A204.1 (cell line): ENCODE data around the gene PBX1.

Experiments
- FAIRE-seq: peaks from 2 replicates; lab custom pipeline; 2012; peaks lifted over from hg19 to GRCh38; lab: Jason Lieb, UNC

The PBX1 gene

DNA sequence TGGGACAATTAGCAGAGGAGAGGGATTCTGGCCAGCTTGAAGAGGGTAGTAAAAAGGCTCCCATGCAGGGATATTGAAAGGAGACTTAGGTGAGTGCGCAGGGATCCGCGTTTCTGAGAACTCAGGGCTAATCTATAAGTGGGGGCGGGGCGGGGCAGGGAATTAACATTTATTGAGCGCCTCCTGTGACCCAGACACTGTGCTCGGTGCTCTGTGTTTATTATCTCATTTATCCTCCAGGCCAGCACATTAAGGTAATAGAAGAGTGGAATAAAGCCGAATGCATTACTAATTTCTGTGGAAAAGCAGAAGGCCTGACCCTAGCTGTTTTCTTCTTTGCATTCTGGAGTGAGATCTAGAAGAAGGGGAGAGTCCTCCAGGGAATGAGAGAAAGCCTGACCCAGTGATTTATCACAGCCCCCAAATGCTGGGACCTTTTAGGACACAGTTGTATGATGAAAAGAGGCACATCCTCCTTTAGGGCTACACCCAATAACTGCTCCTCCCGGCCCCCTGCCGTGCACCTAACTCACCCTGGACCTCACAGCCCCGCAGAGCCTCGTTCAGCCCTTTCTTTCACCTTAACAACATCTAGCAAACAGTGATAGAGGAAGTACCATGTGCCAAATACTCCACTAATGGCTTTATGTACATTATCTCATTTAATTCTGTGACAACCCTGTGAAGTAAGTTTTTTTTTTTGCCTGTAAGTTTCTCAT lies 317.6 kb downstream of the PBX1 start:
- no peak for FAIRE-seq

DNA sequence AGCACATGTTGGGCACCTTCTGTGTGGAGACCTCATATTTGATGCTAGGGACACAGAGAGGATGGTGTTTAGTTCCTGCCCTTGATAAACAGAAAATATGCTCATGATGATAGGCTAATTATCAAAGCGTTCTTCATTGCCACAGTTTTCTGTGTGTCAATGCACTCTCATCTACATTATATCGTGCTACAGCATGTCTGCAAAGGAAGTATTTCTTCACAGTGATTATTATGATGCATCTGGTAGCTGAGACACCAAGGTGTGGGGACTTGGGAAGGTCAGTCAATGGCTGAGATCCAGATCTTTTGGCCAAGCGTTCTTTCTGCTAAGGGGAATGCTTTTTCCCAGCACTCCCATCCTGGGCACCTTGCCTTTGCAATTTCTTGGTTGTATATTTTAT lies 321.2 kb downstream of the PBX1 start:
- FAIRE-seq, result no peak

DNA sequence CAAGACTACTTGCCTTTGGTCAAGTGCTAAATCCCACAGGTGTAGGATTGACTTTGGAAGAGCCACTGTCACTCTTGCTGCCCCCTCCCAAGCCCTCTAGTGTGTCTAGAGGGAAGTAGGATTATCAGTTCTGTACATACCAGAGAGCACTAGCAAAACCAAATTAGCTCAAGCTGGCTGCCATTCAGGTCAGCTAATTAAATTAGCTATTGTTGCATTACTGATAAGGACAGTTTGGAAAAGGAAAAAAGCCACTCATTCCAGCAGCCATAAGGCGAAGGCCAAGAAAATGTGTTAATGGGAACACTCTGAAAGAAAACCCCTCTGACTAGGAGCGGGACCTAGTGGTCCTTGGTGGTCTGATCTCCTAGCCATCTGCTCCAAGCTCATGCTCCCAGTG lies 321.7 kb downstream of the PBX1 start:
- no peak for FAIRE-seq

DNA sequence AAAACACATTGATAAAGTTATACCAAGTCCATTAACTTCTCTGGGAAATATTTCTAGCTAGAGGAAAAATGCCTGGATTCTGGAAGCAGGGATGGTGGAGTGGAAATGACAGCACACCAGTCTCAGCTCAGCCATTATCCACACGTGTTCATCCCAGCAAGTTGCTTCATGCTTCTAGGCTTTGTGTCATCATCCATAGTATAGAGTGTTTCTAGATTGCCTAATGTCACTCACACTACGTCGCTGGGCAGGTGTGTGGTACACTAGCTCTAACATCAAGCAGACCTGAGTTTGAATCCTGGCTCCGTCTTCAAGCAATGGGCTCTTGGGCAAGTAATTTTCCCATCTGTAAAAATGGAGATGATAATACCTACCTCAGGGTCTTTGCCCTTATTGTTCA lies 326.3 kb downstream of the PBX1 start:
- FAIRE-seq, result no peak

DNA sequence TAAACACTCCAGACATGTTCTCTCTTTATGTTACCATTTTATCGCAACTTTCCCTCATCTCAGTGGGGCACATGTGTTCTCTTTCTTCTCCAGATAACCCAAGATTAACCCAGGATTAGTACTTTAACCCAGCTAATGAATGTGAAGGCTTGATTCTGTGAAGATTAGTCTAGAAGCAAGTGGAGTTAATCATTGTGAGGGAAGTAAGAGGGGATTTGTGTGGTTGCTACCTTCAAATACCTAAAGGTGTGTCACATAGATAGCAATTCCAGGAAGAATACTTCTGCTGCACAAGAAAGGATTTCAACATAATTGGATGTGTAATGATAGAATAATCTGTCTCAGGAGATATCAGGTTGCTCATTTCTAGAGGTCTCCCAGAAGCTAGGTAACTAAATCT lies 327.1 kb downstream of the PBX1 start:
- no peak for FAIRE-seq

DNA sequence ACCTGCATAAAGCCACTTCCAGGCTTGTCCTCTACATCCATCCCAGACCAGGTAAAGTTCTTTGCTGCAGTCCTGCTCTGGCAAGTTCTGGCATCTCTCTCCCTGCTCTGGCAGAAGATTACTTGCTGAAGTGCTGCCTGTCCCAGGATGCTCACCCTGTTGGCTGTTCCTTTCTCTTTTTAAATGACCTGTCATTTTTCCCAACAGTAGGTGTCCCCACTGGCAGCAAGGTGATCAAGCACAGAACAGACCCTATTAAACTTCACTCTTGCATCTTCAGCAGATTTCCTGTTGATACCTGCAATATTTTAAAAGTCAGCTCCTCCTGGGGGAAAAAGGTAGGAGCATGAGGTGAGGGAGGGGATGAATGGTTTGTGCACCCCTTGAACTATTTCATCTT lies 332.6 kb downstream of the PBX1 start:
- no peak for FAIRE-seq

DNA sequence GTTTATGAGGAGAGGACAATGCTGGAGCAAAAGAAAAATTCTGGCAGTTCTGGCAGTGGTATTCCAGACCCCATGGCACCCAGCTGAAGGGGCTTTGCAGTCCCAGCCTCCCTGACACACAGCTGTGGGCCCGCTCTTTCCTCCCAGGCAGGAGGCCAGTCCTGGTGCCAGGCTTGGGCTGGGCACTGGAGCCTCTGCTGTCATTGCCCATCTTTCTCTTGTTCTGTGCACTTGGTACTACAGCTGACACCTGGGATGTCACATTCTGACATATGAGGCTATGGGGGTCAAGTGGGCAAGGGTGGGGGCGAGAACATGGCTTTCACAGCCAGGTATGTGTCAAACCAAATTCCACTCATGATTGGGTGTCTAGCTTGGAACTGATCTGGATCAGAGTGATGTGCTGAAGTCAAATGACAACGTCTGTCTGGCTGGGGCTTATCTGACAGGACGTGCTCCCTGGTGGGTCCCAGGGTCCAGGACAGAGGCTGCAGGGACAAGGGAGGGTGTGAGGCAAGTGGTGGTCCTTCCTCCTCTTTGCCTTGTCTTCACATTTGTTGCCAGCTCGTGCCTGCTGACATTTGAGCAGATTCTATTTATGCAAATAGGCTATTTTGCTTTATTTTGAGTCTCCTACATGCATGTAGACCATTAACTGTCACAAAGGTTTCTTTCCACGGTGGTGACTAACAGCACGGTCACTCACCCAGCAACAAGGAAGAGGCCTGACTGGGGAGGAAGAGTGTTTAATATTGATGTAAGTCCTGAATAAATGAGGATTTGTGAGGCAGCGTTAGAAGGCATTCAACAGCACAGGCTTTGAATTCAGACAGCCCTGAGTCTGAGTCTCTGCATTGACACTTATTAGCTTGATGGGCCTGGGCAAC lies 336.3 kb downstream of the PBX1 start:
- no peak for FAIRE-seq

DNA sequence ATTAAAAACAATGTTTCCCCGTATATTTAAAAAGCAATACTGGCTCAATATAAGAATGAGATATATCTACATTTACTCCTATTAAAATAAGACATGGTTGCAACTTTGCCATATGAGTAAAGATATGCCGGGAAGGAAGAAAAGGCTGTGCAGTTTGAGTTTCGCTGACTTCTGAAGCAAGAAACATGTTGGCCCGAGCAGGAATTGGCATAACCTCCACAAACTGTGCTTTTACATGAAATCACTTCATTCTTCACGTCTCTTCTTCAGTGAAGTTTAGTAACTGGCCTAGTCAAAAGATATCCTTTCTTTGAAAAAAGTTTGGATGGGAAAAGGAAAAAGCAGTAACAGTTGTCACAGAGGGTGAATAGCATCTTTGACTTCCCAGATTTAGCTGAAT lies 342.0 kb downstream of the PBX1 start:
- no peak for FAIRE-seq
